Aorta (tissue), 5 donors: ENCODE results near the gene SEMA4C. TPM values are rescaled to one million over a fixed set of nuclear protein-coding genes. Genes with fewer than 3 reads are reported as not detected.

Source experiments
- ATAC-seq: fragments of 200-7000 bp; cut with Tn5 transposase; one replicate; pipeline ENCODE4 v1.9.1; 2022; ENCODE audit warnings: moderate library complexity; ENCODE audit not compliant: low FRiP score
- DNase-seq, 2 donors: peaks; one replicate each; pipeline ENCODE4 v3.0.0-alpha.2; 2020
- H3K27ac ChIP-seq, 2 donors: one replicate each; pipeline ENCODE4 v1.5.1; 2013; ENCODE audit warnings: low read length in 2 of 2, mild to moderate bottlenecking in 2 of 2, moderate library complexity in 2 of 2, control low read depth in 1 of 2, inconsistent platforms in 1 of 2, low read depth in 1 of 2
- H3K27me3 ChIP-seq, 2 donors: one replicate each; pipeline ENCODE4 v1.6.1; 2013; ENCODE audit warnings: control low read depth in 1 of 2, low read length in 1 of 2, mild to moderate bottlenecking in 1 of 2, moderate library complexity in 1 of 2; ENCODE audit not compliant: insufficient read depth in 2 of 2, control insufficient read depth in 1 of 2
- H3K36me3 ChIP-seq, 2 donors: one replicate each; pipeline ENCODE4 v1.6.1; 2013; ENCODE audit warnings: control low read depth in 1 of 2, low read length in 1 of 2, mild to moderate bottlenecking in 1 of 2; ENCODE audit not compliant: insufficient read depth in 2 of 2, control insufficient read depth in 1 of 2
- H3K4me1 ChIP-seq, 2 donors: one replicate each; pipeline ENCODE4 v1.6.1; 2013; ENCODE audit warnings: low read length in 2 of 2, control low read depth in 1 of 2, mild to moderate bottlenecking in 1 of 2, moderate library complexity in 1 of 2; ENCODE audit not compliant: insufficient read depth in 2 of 2, control insufficient read depth in 1 of 2
- H3K4me3 ChIP-seq, 2 donors: one replicate each; pipeline ENCODE4 v1.5.1; 2013; ENCODE audit warnings: low read length in 2 of 2, control low read depth in 1 of 2, mild to moderate bottlenecking in 1 of 2
- H3K9me3 ChIP-seq: one replicate; pipeline ENCODE4 v1.6.1; 2013; ENCODE audit warnings: mild to moderate bottlenecking, low read length; ENCODE audit not compliant: control insufficient read depth
- WGBS, 2 donors: extraction: QIAGEN DNeasy Blood & Tissue Kit; methylation state at CpG; one replicate each; pipeline ENCODE4 v1.1.7; 2013; 5-methylcytosine and 5-hydroxymethylcytosine counted together
- intact Hi-C, 2 donors: fragments of 100-400 bp; cut with DNase I; formaldehyde crosslinking; loops; one replicate each; pipeline versions ENCODE4 v1.14.2 to v1.15.0; 2022
- polyA plus RNA-seq, 2 donors: library from polyadenylated mRNA; stranded (reverse); fragments of 200-250 nt; gene quantifications; one replicate each; pipeline ENCODE4 v1.2.3, GENCODE V29; 2013
- total RNA-seq, 2 donors: library from RNA; stranded (reverse); fragmentation: NEBNext Ultra II Directional; extraction: Animal tissue kit (Norgen Biotek cat#: 25700); gene quantifications; one replicate each; pipeline ENCODE4 v1.2.1, GENCODE V29; 2021
- donor health status: healthy with polysubstance abuse.
- donor health status: Bipolar disorder and iron deficiency.
- donor health status: DM: no; HTN: no; CAD: no.
- donor health status: DM: no; HTN: no; CAD: no.
- donor health status: DM: yes; HTN: yes; CAD: no.

SEMA4C gene
- total and polyA plus RNA-seq, 4 donors = 6.1 to 55.6 (median 44.2) TPM

DNA sequence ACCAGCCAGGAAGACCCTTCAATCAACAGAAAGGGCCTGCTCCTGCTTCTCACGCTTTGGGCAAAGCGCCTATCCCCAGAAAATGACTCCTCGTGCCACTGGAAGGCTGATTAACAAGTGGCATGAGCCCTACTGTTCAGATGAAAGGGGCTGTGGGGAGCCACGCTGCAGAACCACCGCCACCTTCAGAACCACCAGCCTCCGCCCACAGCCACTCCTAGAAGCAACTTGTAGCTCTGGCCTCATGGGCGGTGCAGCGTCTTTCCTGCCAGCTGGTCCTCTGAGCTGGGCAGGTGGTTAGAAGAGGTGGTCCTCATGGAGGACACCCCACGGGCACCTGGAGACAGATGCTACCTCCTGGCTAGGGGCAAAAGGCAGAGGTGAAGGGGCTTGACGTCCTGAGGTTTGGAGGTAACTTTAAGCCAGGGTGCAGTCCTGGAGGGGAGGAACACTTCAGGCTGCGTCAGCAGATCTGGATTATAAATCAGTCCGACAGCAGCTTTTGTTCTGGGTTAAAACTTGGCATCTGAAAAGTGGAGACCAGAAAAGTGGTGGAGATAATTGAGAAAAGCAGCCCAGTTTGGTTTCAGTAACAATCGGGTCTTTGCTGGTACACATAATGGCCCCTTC lies 861 bp upstream of the SEMA4C start:
- intact Hi-C loops = no loop called here
- 3 to 4% methylated on average over 13 of the region's 13 CpGs for WGBS, 2 donors
- Histone ChIP-seq H3K9me3 (no peaks in the 10 kb centered on the region), H3K4me3 (peak overlapping the region; percentile 89 to 96), H3K27ac (peak overlapping the region; percentile 70 to 96), H3K27me3 (no peaks in the 10 kb centered on the region), H3K4me1 (no peaks in the 10 kb centered on the region), H3K36me3 (no peaks in the 10 kb centered on the region)
- DNase-seq (peak; percentile 64 to 80), ATAC-seq (no peak)

DNA sequence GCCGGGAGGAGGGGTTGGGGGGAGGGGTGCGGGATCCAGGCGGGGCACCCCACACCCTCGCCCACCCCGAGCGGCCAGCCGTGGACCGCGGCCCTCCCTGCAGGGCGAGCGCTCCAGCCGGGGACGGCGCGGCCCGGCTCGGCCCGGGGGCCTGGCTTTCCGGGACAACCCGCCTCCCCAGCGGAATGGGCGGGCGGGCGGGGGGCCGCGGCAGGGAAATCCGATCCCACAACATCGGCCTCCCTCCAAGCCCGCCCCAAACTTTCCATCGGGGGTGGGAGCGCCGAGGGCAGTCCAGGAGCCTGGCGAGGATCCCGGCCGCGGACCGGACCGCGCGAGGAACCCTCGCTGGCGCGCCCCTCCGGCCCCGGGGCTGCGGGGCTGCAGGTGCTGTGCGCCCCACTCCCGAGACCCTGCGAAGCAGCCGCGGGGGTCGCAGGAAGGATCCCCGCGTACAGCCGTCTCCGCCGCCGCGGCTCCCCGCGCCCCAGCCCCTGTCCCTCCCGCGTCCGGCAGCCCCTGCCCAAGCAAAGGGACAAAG lies 529 bp downstream of the SEMA4C start:
- 1 to 2% methylated on average over 30 to 64 of the region's 64 CpGs for WGBS, 2 donors
- H3K4me1 ChIP-seq = no peaks in the 10 kb centered on the region

DNA sequence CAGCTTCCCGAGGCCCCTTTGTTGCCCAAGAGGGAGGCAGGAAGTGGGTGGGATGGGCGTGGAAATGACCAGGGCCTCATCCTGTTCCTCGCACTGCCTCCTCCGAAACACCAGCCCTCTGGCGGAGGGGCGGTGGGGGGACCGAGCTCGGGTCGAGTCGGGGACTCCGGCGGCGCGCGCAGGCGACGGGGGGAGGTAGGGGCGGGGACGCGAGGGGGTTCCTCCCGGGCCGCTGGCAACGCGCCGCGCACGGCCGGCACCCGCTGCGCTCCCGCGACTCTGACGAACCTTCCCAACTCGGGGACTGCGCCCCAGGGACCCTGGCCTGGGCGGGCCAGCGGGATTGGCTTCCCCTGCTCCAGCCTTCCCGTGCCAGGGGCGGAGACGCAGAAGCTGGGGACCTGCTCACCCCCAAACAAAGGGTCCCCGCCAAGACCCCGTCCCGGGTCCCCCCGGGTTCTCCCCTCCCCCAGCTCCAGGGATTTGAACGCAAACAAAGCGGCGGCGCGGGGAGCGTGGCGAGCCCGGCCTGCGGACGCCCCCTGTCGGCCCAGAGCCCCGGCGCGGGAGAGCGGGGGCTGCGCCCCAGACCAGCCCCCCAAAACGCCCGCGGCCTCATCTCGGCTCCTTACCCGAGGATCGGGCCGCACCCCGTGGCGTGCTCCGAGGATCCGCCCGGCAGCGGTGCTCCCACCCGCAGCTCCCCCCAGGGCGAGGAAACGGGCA lies 1.2 kb downstream of the SEMA4C start:
- peak; percentile 83 for ATAC-seq
- Histone ChIP-seq H3K27me3 (no peaks in the 10 kb centered on the region), H3K4me3 (peak overlapping the region; percentile 89 to 96), H3K9me3 (no peaks in the 10 kb centered on the region), H3K27ac (peak overlapping the region; percentile 81 to 84), H3K4me1 (no peaks in the 10 kb centered on the region), H3K36me3 (peaks cover 0 to 11% of the 10 kb centered on the region in 2 donors)
- intact Hi-C loops = loop anchor here (1.0 to 2.0 kb wide), 2 partner anchors 18 to 39 kb away; no protein-coding TSS in a partner anchor
- WGBS, 2 donors = 0 to 1% methylated on average over 59 to 76 of the region's 76 CpGs
- peak; percentile 94 to 95 for DNase-seq

More for the DNA sequence above, 529 bp downstream of the SEMA4C start:
- peak; percentile 92 to 95 for DNase-seq
- H3K27ac ChIP-seq = peak overlapping the region; percentile 85 to 96
- H3K27me3 ChIP-seq = no peaks in the 10 kb centered on the region
- peak; percentile 77 for ATAC-seq
- H3K4me3 ChIP-seq = peak overlapping the region; percentile 89 to 96
- H3K36me3 ChIP-seq = peaks cover 0 to 7% of the 10 kb centered on the region in 2 donors
- no peaks in the 10 kb centered on the region for H3K9me3 ChIP-seq
- intact Hi-C loops = loop anchor here (1.0 to 2.0 kb wide), 2 partner anchors 17 to 38 kb away; no protein-coding TSS in a partner anchor

DNA sequence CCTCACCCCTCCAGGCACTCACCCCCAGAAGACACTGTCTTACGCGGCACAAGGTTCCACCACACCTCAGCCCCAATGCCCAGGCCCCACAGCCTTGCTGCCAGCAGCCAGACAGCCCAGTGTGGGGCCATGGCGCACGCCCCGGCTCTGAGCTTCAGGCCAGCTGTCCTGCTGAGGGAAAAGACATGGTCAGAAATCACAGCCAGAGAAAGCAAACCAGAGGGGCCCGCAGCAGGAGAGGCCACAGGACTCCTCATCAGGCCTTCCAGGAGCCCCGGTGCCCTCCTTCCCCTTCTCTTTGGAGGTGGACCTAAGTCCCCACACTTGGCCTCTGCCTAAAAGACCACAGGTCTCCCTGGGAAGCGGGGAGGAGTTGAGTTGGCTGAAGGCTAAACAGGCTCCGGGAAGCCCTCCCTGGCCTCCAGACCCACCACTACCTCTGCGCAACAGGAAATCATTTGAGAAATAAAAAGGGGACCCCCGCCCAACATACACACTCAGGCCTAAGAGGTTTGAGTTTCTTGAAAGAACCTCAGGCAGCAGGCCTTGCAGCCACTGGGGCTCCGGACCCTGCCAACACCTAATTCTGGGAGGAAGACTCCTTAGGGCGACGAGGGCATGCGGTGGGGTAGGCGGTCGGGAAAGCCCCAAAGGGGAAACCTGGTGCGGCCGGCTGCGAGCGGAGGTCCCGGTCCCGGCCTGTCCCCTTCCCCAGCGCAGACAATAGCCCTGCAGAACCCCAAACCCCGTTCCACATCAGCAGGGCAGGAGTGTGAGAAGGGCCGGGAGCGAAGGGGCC lies 1.9 kb downstream of the SEMA4C start:
- Histone ChIP-seq H3K4me1 (no peaks in the 10 kb centered on the region), H3K4me3 (peak overlapping the region; percentile 89 to 96), H3K27ac (peak overlapping the region in 1 of 2 donors; percentile 9), H3K9me3 (no peaks in the 10 kb centered on the region), H3K27me3 (no peaks in the 10 kb centered on the region), H3K36me3 (peaks cover 0 to 15% of the 10 kb centered on the region in 2 donors)
- intact Hi-C loops = loop anchor here in 1 of 2 donors (2.0 kb wide), 1 partner anchor 19 kb away; no protein-coding TSS in a partner anchor
- WGBS, 2 donors = 3 to 4% methylated on average over 27 of the region's 27 CpGs
- ATAC-seq (no peak), DNase-seq (peak in 1 of 2 donors; percentile 52)

DNA sequence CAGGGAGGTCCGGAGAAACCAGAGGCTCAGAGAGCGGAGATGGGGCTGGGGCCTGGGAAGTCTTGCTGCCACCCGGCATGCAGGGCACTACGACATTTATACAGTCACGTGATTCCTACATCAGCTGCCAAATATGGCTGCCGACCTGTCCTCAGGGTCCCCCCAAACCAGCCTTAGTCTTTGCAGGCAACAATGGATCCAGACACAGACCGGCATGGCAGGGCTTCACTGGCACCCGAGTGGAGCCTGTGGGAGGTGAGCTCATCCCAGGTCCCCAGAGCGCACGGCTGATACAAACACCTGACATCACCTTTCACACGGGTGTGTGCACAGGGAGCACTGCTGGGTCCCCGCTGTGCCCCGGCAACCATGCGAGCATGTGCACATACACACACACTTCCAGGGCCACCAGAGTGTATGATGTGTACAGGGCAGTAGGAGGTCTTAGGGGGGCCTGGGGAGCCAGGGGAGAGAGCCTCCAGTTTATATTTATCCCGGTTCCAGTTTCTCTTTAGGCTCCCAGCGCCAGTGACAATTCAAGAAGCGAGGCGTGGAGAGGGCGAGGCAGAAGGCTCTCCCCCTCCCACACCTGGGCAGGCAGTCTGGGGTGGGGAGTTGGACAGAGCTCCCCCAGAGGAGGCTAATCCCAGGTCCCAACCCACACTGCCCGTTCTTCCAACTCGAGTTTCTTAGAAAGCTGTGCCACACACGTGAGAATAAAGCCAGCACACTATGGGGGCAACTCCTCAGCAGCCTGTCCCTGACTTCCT lies 2.7 kb downstream of the SEMA4C start:
- H3K9me3 ChIP-seq = no peaks in the 10 kb centered on the region
- DNase-seq = no peak
- no peaks in the 10 kb centered on the region for H3K27me3 ChIP-seq
- H3K4me1 ChIP-seq = no peaks in the 10 kb centered on the region
- H3K36me3 ChIP-seq = peaks cover 0 to 15% of the 10 kb centered on the region in 2 donors
- H3K27ac ChIP-seq = no peak overlapping the region
- intact Hi-C loops = no loop called here
- no peak overlapping the region for H3K4me3 ChIP-seq
- 47 to 49% methylated on average over 22 of the region's 22 CpGs for WGBS, 2 donors
- ATAC-seq = no peak

DNA sequence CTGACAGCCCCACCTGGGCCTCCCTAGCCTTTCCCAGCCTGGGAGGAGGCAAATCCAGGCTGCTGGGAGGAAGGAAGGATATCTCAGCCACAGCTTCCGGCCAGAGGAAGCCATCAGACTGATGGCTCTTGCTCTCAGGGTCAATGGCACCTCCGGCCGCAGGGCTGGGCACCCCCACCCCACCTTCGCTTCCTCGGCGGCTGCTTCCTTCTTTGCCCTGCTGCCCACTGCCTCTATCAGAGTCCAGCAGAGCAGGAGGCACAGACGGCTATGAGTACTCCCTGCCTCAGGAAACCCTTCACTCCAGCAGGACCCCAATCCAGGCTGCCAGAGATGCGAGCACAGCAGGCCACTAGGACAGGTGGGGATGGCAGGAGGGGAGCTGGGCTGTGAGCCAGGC lies 3.3 kb downstream of the SEMA4C start:
- no peaks in the 10 kb centered on the region for H3K27me3 ChIP-seq
- H3K4me3 ChIP-seq = no peak overlapping the region
- intact Hi-C loops = no loop called here
- ATAC-seq = no peak
- no peaks in the 10 kb centered on the region for H3K4me1 ChIP-seq
- no peak overlapping the region for H3K27ac ChIP-seq
- no peak for DNase-seq
- no peaks in the 10 kb centered on the region for H3K9me3 ChIP-seq
- H3K36me3 ChIP-seq = peaks cover 0 to 17% of the 10 kb centered on the region in 2 donors
- 64 to 77% methylated on average over 8 of the region's 8 CpGs for WGBS, 2 donors

DNA sequence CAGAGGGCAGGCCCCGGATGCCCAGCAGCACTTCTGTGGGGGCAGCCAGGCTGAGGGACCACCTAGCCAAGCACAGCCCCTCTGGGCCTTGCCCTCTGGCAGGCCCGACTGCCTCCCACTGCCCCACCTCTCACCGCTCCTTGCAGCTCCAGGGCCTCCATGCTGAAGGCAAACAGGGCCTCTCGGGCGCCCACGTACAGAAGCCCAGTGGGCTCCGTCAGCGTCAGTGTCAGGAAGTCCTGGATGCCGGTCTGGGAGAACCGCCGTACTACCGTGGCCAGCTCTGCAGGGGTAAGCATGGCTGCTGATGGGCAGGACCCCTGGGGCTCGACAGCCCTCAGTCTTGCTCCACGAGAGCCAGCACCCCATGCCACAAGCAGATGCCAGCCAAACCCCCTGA lies 3.7 kb downstream of the SEMA4C start:
- Histone ChIP-seq H3K4me3 (no peak overlapping the region), H3K27ac (no peak overlapping the region)
- DNase-seq = peak in 1 of 2 donors; percentile 45

DNA sequence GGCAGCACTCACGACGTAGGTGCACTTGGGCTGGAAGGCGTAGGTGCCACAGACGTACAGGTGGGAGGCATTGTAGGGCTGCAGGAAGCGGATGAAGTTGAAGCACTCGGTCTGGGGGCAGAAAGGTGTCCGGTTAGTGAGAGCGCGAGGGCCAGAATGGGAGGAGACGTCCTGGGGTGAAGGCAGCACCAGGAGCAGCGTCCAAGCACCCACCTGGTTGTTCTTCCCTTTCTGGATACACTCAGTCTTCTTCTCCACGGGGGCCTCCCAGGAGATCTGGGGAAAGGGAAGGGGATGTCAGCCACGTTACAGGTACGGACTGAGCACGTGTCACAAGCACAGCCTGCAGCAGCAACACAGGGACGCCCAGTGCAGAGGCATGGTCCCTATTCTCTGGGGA lies 4.2 kb downstream of the SEMA4C start:
- no peak overlapping the region for H3K27ac ChIP-seq
- no peak overlapping the region for H3K4me3 ChIP-seq
- H3K4me1 ChIP-seq = no peaks in the 10 kb centered on the region

More for the DNA sequence above, 3.7 kb downstream of the SEMA4C start:
- Histone ChIP-seq H3K36me3 (peaks cover 0 to 20% of the 10 kb centered on the region in 2 donors), H3K9me3 (no peaks in the 10 kb centered on the region), H3K4me1 (no peaks in the 10 kb centered on the region), H3K27me3 (no peaks in the 10 kb centered on the region)
- intact Hi-C loops = no loop called here
- ATAC-seq = no peak
- WGBS, 2 donors = 71 to 74% methylated on average over 13 to 14 of the region's 14 CpGs

More for the DNA sequence above, 4.2 kb downstream of the SEMA4C start:
- DNase-seq (no peak), ATAC-seq (no peak)
- H3K36me3 ChIP-seq = peaks cover 0 to 22% of the 10 kb centered on the region in 2 donors
- no peaks in the 10 kb centered on the region for H3K27me3 ChIP-seq
- 73% methylated on average over 16 of the region's 16 CpGs for WGBS, 2 donors
- no peaks in the 10 kb centered on the region for H3K9me3 ChIP-seq
- intact Hi-C loops = no loop called here
